H1 (cell line): ENCODE measurements around the gene LRRC4C. TPM values are rescaled to one million over a fixed set of nuclear protein-coding genes. Genes with fewer than 3 reads are reported as not detected.

Source experiments
- CTCF ChIA-PET: fragments of 300-600 bp; sonication (Branson Sonifier 250); formaldehyde crosslinking; loops from one replicate; lab custom pipeline; 2021; ENCODE audit not compliant: partially characterized antibody; lab: Charles Lee
- POLR2A ChIA-PET: fragments of 300-600 bp; sonication (Branson Sonifier 250); formaldehyde crosslinking; loops from one replicate; lab custom pipeline; 2021; ENCODE audit warnings: inconsistent platforms; ENCODE audit not compliant: partially characterized antibody; lab: Charles Lee
- DNase-seq, 2 experiments: peaks; one replicate each; pipeline versions ENCODE4 v3.0.0 to v3.0.0-alpha.2; 2010 to 2022; ENCODE audit warnings: low spot score in 2 of 2, low read depth in 1 of 2, mixed read lengths in 1 of 2
- FAIRE-seq: peaks from 2 replicates; lab custom pipeline; 2011; peaks lifted over from hg19 to GRCh38; lab: Jason Lieb, UNC
- H2AFZ ChIP-seq: 2 replicates; pipeline ENCODE4 v1.8.1; 2012; ENCODE audit warnings: low read length, inconsistent platforms
- H2AK5ac ChIP-seq: 2 replicates; pipeline ENCODE4 v1.6.1; 2013; ENCODE audit warnings: low read depth, low read length
- H2BK120ac ChIP-seq: replicated peaks from 2 replicates; pipeline ENCODE3; 2013; ENCODE audit warnings: low read depth, low read length, inconsistent platforms
- H2BK12ac ChIP-seq: 2 replicates; pipeline ENCODE4 v1.6.1; 2013; ENCODE audit warnings: low read depth, low read length
- H2BK15ac ChIP-seq: 2 replicates; pipeline ENCODE4 v1.6.1; 2013; ENCODE audit warnings: low read length
- H2BK20ac ChIP-seq: 2 replicates; pipeline ENCODE4 v1.6.1; 2013; ENCODE audit warnings: low read length
- H2BK5ac ChIP-seq: 2 replicates; pipeline ENCODE4 v1.6.1; 2013; ENCODE audit warnings: low read depth, low read length
- H3K14ac ChIP-seq: 2 replicates; pipeline ENCODE4 v1.6.1; 2013; ENCODE audit warnings: inconsistent platforms; ENCODE audit not compliant: insufficient read length
- H3K18ac ChIP-seq: 2 replicates; pipeline ENCODE4 v1.6.1; 2013; ENCODE audit warnings: low read length; ENCODE audit errors: extremely low read depth
- H3K23ac ChIP-seq: 2 replicates; pipeline ENCODE4 v1.6.1; 2013; ENCODE audit warnings: inconsistent platforms; ENCODE audit not compliant: insufficient read length
- H3K23me2 ChIP-seq: 2 replicates; pipeline ENCODE4 v1.6.1; 2013; ENCODE audit warnings: low read depth, low read length
- H3K27ac ChIP-seq: 2 replicates; pipeline ENCODE4 v1.6.1; 2011; ENCODE audit warnings: low read depth, low read length, inconsistent platforms
- H3K27me3 ChIP-seq, 4 experiments: replicated peaks in 1 of 4; 1 replicate in 1 of 4; 2 replicates in 3 of 4; pipeline versions ENCODE4 v1.6.1 to v1.8.1; 2011 to 2013; ENCODE audit warnings: low read length in 3 of 4, mild to moderate bottlenecking in 3 of 4, inconsistent platforms in 2 of 4, mixed read lengths in 2 of 4, moderate library complexity in 1 of 4; ENCODE audit not compliant: control insufficient read depth in 3 of 4, insufficient read depth in 3 of 4; ENCODE audit errors: extremely low read depth in 1 of 4
- H3K36me3 ChIP-seq, 4 experiments: 2 replicates each; pipeline versions ENCODE4 v1.6.1 to v1.8.1; 2011 to 2013; ENCODE audit warnings: mild to moderate bottlenecking in 4 of 4, low read length in 3 of 4, moderate library complexity in 2 of 4, control low read depth in 1 of 4, inconsistent platforms in 1 of 4; ENCODE audit not compliant: insufficient read depth in 4 of 4, control insufficient read depth in 2 of 4
- H3K4ac ChIP-seq: replicated peaks from 2 replicates; pipeline ENCODE3; 2013; ENCODE audit warnings: low read length, low read depth, mixed read lengths, inconsistent platforms; ENCODE audit not compliant: insufficient read length
- H3K4me1 ChIP-seq, 4 experiments: replicated peaks in 1 of 4; 1 replicate in 1 of 4; 2 replicates in 3 of 4; pipeline versions ENCODE4 v1.6.1 to v1.8.1; 2011 to 2013; ENCODE audit warnings: low read length in 3 of 4, inconsistent platforms in 2 of 4, mixed read lengths in 1 of 4; ENCODE audit not compliant: insufficient read depth in 4 of 4, control insufficient read depth in 3 of 4
- H3K4me2 ChIP-seq, 2 experiments: 2 replicates each; pipeline versions ENCODE4 v1.6.1 to v1.8.1; 2011 to 2013; ENCODE audit warnings: low read depth in 2 of 2, low read length in 2 of 2, control low read depth in 1 of 2, inconsistent platforms in 1 of 2, mild to moderate bottlenecking in 1 of 2; ENCODE audit not compliant: insufficient read depth in 1 of 2
- H3K4me3 ChIP-seq, 4 experiments: fragments of 200-600, 300-600 bp in 1 of 4; sonication (generic), shearing (Covaris generic), sonication (Bioruptor Twin) in 1 of 4; 2 replicates each; pipeline versions ENCODE4 v1.5.1 to v1.8.1; 2011 to 2016; ENCODE audit warnings: low read length in 4 of 4, low read depth in 3 of 4, control low read depth in 2 of 4, inconsistent platforms in 2 of 4, mild to moderate bottlenecking in 2 of 4, mixed read lengths in 1 of 4, moderate library complexity in 1 of 4; ENCODE audit not compliant: insufficient read depth in 2 of 4; ENCODE audit errors: extremely low read depth in 1 of 4
- H3K56ac ChIP-seq: replicated peaks from 2 replicates; pipeline ENCODE3; 2013; ENCODE audit warnings: low read depth, mild to moderate bottlenecking, mixed read lengths, low read length, inconsistent platforms; ENCODE audit not compliant: insufficient read length
- H3K79me1 ChIP-seq: 2 replicates; pipeline ENCODE4 v1.6.1; 2013; ENCODE audit warnings: low read depth, low read length, control low read depth
- H3K79me2 ChIP-seq, 2 experiments: 2 replicates each; pipeline versions ENCODE4 v1.6.1 to v1.8.1; 2012 to 2013; ENCODE audit warnings: low read length in 2 of 2, mild to moderate bottlenecking in 2 of 2, inconsistent platforms in 1 of 2; ENCODE audit not compliant: insufficient read depth in 2 of 2, control insufficient read depth in 1 of 2
- H3K9ac ChIP-seq, 4 experiments: replicated peaks in 1 of 4; 1 replicate in 1 of 4; 2 replicates in 3 of 4; pipeline versions ENCODE4 v1.6.1 to v1.8.1; 2011 to 2013; ENCODE audit warnings: low read depth in 3 of 4, low read length in 3 of 4, control low read depth in 2 of 4, mild to moderate bottlenecking in 2 of 4, moderate library complexity in 2 of 4, inconsistent platforms in 1 of 4; ENCODE audit errors: extremely low read depth in 1 of 4
- H3K9me3 ChIP-seq, 2 experiments: 2 replicates each; pipeline versions ENCODE4 v1.6.1 to v1.8.1; 2012 to 2013; ENCODE audit warnings: mild to moderate bottlenecking in 2 of 2, moderate library complexity in 2 of 2, control low read depth in 1 of 2, inconsistent platforms in 1 of 2, low read depth in 1 of 2, low read length in 1 of 2, mixed read lengths in 1 of 2; ENCODE audit not compliant: insufficient read depth in 2 of 2
- H4K20me1 ChIP-seq, 2 experiments: replicated peaks in 1 of 2; 2 replicates each; pipeline versions ENCODE3 to v1.8.1; 2011 to 2013; ENCODE audit warnings: inconsistent platforms in 2 of 2, low read length in 2 of 2, mild to moderate bottlenecking in 1 of 2; ENCODE audit not compliant: insufficient read depth in 2 of 2, control insufficient read depth in 1 of 2
- H4K5ac ChIP-seq: 2 replicates; pipeline ENCODE4 v1.6.1; 2013; ENCODE audit warnings: low read length, low read depth, mixed read lengths, inconsistent platforms; ENCODE audit not compliant: insufficient read length
- H4K8ac ChIP-seq: 2 replicates; pipeline ENCODE4 v1.8.0; 2013; ENCODE audit warnings: mild to moderate bottlenecking, moderate library complexity, low read length, inconsistent platforms; ENCODE audit not compliant: insufficient read depth; ENCODE audit errors: extremely low read depth
- H4K91ac ChIP-seq: replicated peaks from 2 replicates; pipeline ENCODE3; 2013; ENCODE audit warnings: low read length, mixed read lengths, inconsistent platforms; ENCODE audit not compliant: insufficient read length
- WGBS, 2 experiments: shearing (Covaris generic) in 1 of 2; methylation state at CpG; one replicate each; pipeline versions ENCODE4 v1.1.6 to v1.1.7; 2013 to 2015; ENCODE audit warnings: low lambda C conversion rate in 2 of 2, mixed read lengths in 2 of 2, inconsistent platforms in 1 of 2, low coverage in 1 of 2, missing lambda C conversion rate in 1 of 2; ENCODE audit not compliant: insufficient replicate concordance in 2 of 2, insufficient coverage in 1 of 2, insufficient read length in 1 of 2; ENCODE audit errors: extremely low coverage in 1 of 2, missing lambda C conversion rate in 1 of 2; 5-methylcytosine and 5-hydroxymethylcytosine counted together
- polyA plus RNA-seq, 7 experiments: library from polyadenylated mRNA; depleted of rRNA in 3 of 7; stranded (reverse) in 5 of 7; unstranded in 2 of 7; fragments of >200 nt in 5 of 7; fragments of 200-250 nt in 2 of 7; gene quantifications; 1 replicate in 5 of 7; 2 replicates in 1 of 7; 4 replicates in 1 of 7; pipeline versions ENCODE4 v1.2.1 to v1.2.3, GENCODE V29; 2011 to 2013; ENCODE audit warnings: missing spikeins in 2 of 7, mixed read lengths in 2 of 7
- total RNA-seq: library from RNA; stranded (reverse); fragmentation: NEBNext Ultra II Directional; extraction: Animal tissue kit (Norgen Biotek cat#: 25700); gene quantifications from 2 replicates; pipeline ENCODE4 v1.2.1, GENCODE V29; 2021

LRRC4C gene
- total and polyA plus RNA-seq, 2 of the 8 experiments (the other 6 are each of a cell fraction or from before 2014, with no cell fraction given), result 0.23 to 2.2 TPM

DNA sequence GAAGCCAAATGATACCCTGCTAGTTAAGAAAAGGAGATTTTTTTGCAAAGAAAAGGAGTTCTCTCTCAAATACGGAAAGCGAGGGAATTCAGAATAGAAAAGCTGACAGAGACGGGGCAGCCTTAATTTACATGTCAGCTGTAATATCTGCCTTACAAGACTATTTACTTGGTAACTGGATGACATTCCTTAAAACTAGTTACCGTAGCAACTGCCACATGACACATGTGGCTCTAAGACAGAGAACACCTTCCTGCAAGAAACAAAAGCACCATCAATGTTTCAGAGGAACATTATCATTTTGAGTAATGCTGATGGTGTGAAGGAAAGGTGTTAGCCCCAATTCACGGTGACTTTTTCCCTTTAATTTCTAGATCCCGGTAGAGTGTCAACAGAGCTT is 222.1 kb downstream of the LRRC4C start:
- H2BK12ac ChIP-seq, result no peak overlapping the region
- WGBS, 2 experiments, result 69% methylated on average over 6 of the region's 6 CpGs; no CpG with 5 or more reads in 1 of the 2 experiments
- no peak overlapping the region for H2AK5ac ChIP-seq
- DNase-seq (no peak), FAIRE-seq (no peak)
- H4K5ac ChIP-seq, result no peak overlapping the region
- peaks cover 0 to 2% (median 0%) of the 10 kb centered on the region in 4 experiments; a peak in 1 of 7 replicates for H3K4me1 ChIP-seq
- H2AFZ ChIP-seq, result no peak overlapping the region
- H3K9me3 ChIP-seq, result no peaks in the 10 kb centered on the region
- H4K8ac ChIP-seq, result no peak overlapping the region
- H2BK5ac ChIP-seq, result no peak overlapping the region
- H4K91ac ChIP-seq, result no peak overlapping the region
- H3K4me2 ChIP-seq, result no peak overlapping the region
- H2BK15ac ChIP-seq, result no peak overlapping the region
- ChIA-PET POLR2A (no interaction called here), CTCF (interaction anchor here (0.7 to 2.9 kb wide), 2 partner anchors 15 to 47 kb away, joined by 3 to 10 read pairs; no protein-coding TSS in a partner anchor)
- H3K23me2 ChIP-seq, result no peaks in the 10 kb centered on the region
- no peak overlapping the region for H3K14ac ChIP-seq
- no peak overlapping the region for H3K56ac ChIP-seq
- no peak overlapping the region for H3K27ac ChIP-seq
- no peaks in the 10 kb centered on the region for H4K20me1 ChIP-seq
- no peaks in the 10 kb centered on the region for H3K79me2 ChIP-seq
- H3K18ac ChIP-seq, result no peak overlapping the region
- H2BK120ac ChIP-seq, result no peak overlapping the region
- no peaks in the 10 kb centered on the region for H3K79me1 ChIP-seq
- H3K9ac ChIP-seq, result no peak overlapping the region
- H3K36me3 ChIP-seq, result no peaks in the 10 kb centered on the region
- no peaks in the 10 kb centered on the region for H3K27me3 ChIP-seq
- H3K4me3 ChIP-seq, result no peak overlapping the region
- H3K23ac ChIP-seq, result no peak overlapping the region
- H2BK20ac ChIP-seq, result no peak overlapping the region
- no peak overlapping the region for H3K4ac ChIP-seq
